GM18526 (cell line): Measurements from ENCODE around the gene PTPRN2.

Experiments
- POLR2A ChIP-seq: IDR thresholded peaks from 3 replicates; pipeline ENCODE4 v1.6.1; 2011; ENCODE audit not compliant: insufficient read length; ENCODE audit errors: extremely low read depth

PTPRN2 gene

GRCh38 chr7:157561816-157562410, 1025.7 kb downstream of the PTPRN2 start:
- TF ChIP-seq POLR2A = no peak

GRCh38 chr7:157561523-157561785, 1026.2 kb downstream of the PTPRN2 start:
- no peak for TF ChIP-seq POLR2A

DNA sequence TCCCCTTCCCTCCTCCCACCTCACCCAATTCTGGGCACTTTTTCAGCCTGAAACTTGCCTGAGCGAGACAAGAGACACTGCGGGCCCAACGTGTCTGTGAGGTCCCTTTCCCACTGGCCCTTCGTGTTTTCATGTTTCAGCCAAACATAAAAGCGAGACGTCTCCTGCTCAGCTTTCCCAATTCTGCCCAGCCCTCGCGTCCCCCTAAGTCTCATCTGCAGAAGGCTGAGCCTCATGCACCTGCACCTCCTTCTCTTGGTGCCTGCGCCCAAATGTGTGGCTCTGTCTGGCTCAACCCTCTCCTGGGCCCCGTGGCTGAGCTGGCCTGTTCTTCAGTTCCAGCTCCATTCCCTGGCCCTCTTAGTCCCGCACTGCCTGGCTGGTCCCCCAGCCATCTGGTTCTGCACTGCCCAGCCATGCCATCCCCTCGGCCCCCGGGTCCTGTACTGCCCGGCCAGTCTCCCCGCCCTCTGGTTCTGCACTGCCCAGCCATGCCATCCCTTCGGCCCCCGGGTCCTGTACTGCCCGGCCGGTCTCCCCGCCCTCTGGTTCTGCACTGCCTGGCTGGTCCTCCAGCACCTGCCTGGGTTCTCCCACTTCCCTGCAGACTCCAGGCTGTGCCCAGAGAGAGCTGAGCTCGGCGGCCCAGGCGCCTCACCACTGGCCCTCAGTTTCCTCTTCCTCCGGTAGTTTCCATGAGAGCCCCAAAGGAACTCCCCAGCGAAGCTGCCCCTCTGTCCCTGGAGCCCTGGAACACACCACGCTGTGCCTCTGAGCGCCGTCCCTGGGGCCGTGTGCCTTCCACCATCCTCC, 1026.7 kb downstream of the PTPRN2 start:
- no peak for TF ChIP-seq POLR2A

- TF ChIP-seq POLR2A = no peak
Observed at GRCh38 chr7:157560258-157560654, 1027.4 kb downstream of the PTPRN2 start.

- TF ChIP-seq POLR2A = no peak
Observed at GRCh38 chr7:157559596-157560257, 1027.9 kb downstream of the PTPRN2 start.

DNA sequence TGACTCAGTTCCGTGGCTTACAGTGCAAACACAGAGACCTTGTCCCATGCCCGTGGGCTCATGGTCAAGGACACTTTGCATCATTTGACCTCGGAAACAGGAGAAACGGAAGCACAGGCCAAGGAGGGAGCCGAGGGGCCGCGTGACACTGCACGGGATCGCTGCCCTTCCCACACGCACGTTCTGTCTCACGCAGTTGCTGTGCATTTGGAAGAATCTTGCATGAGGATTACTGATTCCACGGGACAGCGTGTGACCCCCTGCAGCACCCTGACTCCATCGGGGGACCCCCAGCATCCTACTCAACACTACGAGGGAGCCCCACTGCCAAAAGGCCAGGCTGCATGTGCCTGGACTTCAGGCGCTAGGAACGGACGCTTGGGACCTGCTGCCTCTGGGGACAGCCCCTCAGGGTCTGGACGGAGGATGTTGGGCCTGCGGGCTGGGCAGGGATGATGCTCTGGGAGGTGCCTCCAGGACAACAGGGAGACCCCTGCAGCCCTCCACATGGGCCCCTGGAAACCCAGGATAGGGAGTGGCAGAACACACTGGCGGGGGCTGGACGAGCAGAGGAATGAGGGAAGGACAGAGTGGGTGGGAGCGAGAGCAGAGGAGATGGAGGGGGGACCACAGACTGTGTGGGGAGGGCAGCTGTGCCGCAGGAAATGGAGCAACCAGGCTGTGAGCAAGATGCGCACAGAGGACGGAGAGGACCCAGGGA, 1028.6 kb downstream of the PTPRN2 start:
- no peak for TF ChIP-seq POLR2A

DNA sequence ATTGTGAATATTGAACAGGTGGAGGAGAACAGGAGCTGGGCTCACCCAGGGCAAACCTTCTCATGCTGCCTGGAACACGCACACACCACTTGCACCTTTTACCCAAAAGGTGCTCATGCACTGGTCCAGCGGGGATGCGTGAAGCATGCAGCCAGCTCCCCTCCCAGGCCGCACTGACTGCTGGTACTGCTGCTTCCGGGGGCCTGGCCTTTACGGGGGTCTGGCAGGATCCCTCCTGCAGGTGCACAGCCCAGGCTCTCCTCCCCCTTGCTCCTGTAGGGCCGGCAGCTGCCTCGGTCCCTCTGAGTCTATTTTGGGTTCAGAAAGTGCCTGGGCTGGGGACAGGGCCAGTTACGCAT, 1029.1 kb downstream of the PTPRN2 start:
- TF ChIP-seq POLR2A = no peak

DNA sequence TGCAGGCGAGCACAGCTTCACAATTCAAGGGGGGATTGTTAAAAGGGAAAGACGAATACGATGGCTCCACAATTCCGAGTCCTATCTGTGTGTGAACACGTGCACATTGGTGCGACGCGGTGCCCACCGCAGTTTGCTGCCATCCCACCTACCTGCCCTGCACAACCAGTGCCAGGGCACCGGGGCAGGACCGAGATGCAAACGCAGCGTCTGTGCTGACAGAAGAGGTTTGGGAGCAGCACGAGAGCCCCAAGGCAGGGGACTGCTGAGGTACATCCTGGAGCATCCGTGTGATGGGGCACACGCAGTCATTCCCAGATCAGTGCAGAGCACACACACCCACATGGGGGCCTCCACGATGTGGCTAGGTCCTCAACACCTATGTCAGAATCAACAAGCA, 1029.6 kb downstream of the PTPRN2 start:
- no peak for TF ChIP-seq POLR2A

- no peak for TF ChIP-seq POLR2A
Observed at GRCh38 chr7:157557263-157557662, 1030.4 kb downstream of the PTPRN2 start.

GRCh38 chr7:157556642-157556944, 1031.0 kb downstream of the PTPRN2 start:
- TF ChIP-seq POLR2A = no peak

DNA sequence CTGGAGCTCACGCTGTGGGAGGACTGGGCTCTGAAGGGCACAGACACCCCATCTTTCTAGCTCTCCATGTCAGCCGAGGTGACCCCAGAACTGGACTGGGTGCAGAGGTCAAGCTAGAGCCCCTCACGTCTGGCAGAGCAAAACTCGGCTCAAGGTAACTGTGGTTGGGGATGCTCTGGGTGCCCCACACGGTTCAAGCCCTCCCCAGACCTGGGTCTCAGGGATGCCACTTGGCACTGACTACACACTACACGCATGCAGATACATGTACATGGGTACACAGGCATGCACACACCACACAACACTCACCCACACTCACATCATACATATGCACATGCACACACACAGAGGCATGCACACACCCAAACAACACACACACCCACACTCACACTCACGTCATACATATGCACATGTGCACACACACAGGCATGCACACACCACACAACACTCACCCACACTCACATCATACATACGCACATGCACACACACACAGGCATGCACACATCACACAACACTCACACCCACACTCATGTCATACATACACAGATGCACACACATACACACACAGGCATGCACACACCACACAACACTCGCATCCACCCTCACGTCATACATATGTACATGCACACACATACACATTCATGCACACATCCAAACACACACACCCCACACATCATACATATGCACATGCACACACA, 1031.5 kb downstream of the PTPRN2 start:
- no peak for TF ChIP-seq POLR2A

- TF ChIP-seq POLR2A = no peak
Observed at GRCh38 chr7:157555313-157555712, 1032.3 kb downstream of the PTPRN2 start.

GRCh38 chr7:157554393-157555238, 1033.0 kb downstream of the PTPRN2 start:
- no peak for TF ChIP-seq POLR2A

GRCh38 chr7:157553256-157553655, 1034.4 kb downstream of the PTPRN2 start:
- TF ChIP-seq POLR2A = no peak
